GM18526 (cell line): ENCODE measurements around the gene GPR78.

Source experiments
- POLR2A ChIP-seq: IDR thresholded peaks from 3 replicates; pipeline ENCODE4 v1.6.1; 2011; ENCODE audit not compliant: insufficient read length; ENCODE audit errors: extremely low read depth

Gene GPR78

GRCh38 chr4:8580321-8581093, at the start of gene GPR78:
TSS of gene GPR78 (plus strand) at chr4:8580392. CDS start at chr4:8580983, 591 bp downstream.
- no peak for TF ChIP-seq POLR2A

- TF ChIP-seq POLR2A: no peak
Measured at GRCh38 chr4:8532245-8532781, 47.9 kb upstream of the GPR78 start.

- TF ChIP-seq POLR2A: no peak
Measured at GRCh38 chr4:8533274-8533865, 46.8 kb upstream of the GPR78 start.

- TF ChIP-seq POLR2A: no peak
Measured at GRCh38 chr4:8534129-8534528, 46.1 kb upstream of the GPR78 start.

- TF ChIP-seq POLR2A: no peak
Measured at GRCh38 chr4:8534611-8535010, 45.6 kb upstream of the GPR78 start.

- TF ChIP-seq POLR2A: no peak
Measured at GRCh38 chr4:8536467-8536866, 43.7 kb upstream of the GPR78 start.

GRCh38 chr4:8537041-8537461, 43.1 kb upstream of the GPR78 start:
- no peak for TF ChIP-seq POLR2A

GRCh38 chr4:8538076-8538702, 42.0 kb upstream of the GPR78 start:
- no peak for TF ChIP-seq POLR2A

- TF ChIP-seq POLR2A: no peak
Measured at GRCh38 chr4:8538703-8539567, 41.3 kb upstream of the GPR78 start.

- no peak for TF ChIP-seq POLR2A
Measured at GRCh38 chr4:8539661-8540060, 40.5 kb upstream of the GPR78 start.

- no peak for TF ChIP-seq POLR2A
Measured at GRCh38 chr4:8540072-8540471, 40.1 kb upstream of the GPR78 start.

- TF ChIP-seq POLR2A: no peak
Measured at GRCh38 chr4:8540586-8540985, 39.6 kb upstream of the GPR78 start.

- TF ChIP-seq POLR2A: no peak
Measured at GRCh38 chr4:8540991-8541390, 39.2 kb upstream of the GPR78 start.

GRCh38 chr4:8541981-8542715, 38.0 kb upstream of the GPR78 start:
- TF ChIP-seq POLR2A: no peak
